MG63 (cell line): ENCODE measurements around the gene ILK. TPM values are rescaled to one million over a fixed set of nuclear protein-coding genes. Genes with fewer than 3 reads are reported as not detected.

Experiments used
- DNase-seq: peaks from one replicate; pipeline ENCODE4 v3.0.0-alpha.2; 2020
- H3K27me3 ChIP-seq: fragments of 250-450 bp; sonication (Bioruptor Pico); 2 replicates; pipeline ENCODE4 v1.5.1; 2020; ENCODE audit warnings: mild to moderate bottlenecking, moderate library complexity
- H3K36me3 ChIP-seq: fragments of 250-450 bp; sonication (Bioruptor Pico); 2 replicates; pipeline ENCODE4 v1.5.1; 2020; ENCODE audit warnings: mild to moderate bottlenecking, moderate library complexity
- H3K4me3 ChIP-seq: fragments of 250-450 bp; sonication (Bioruptor Pico); 2 replicates; pipeline ENCODE4 v1.5.1; 2020; ENCODE audit warnings: mild to moderate bottlenecking, moderate library complexity
- H3K9me3 ChIP-seq: fragments of 250-450 bp; sonication (Bioruptor Pico); 2 replicates; pipeline ENCODE4 v1.5.1; 2020; ENCODE audit warnings: mild to moderate bottlenecking, moderate library complexity
- total RNA-seq: library from RNA; depleted of rRNA; stranded (reverse); fragments of >200 nt; shearing (Covaris generic); gene quantifications from 2 replicates; pipeline ENCODE4 v1.2.3, GENCODE V29; 2014; ENCODE audit warnings: low replicate concordance; rRNA removed

ILK gene
- total RNA-seq, 1 experiment from 2014 or later, result 136 TPM

DNA sequence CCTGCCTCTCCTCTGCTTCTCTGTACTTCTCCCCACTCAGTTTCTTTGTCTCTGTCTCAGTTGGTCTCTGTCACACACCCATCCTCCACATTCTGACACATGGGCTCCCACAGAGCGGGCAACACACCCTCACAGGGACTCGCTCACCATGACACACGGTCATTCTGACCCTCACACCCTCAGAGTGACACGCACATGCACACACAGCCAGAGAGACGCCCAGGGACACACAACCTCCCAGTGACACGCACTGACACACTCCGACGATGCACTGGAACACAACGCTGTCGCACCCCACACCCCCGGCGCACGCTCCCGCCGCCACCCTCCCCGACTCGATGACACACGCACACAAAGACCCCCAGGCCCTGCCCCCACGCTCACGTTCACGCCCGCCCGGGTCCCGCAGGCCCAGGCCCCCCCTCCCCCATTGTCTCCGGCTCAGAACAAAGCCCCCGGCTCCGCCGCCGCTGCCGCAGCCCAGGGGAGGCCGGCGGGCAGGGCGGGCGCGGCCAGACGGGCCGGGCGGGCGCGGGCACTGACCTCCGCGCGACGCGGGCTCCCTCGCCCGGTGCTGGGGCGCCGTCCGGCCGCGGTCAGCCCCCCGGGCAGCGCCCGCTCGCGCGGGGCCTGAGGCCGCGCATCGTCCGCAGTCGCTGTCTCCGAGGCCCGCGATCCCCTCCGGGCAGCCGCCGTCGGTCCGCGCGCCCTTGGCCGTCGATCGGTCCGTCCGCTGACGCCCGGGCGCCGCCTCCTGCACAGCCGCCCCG lies 51.6 kb downstream of the ILK start:
- Histone ChIP-seq H3K4me3 (peak overlapping the region; percentile 38), H3K36me3 (no peaks in the 10 kb centered on the region), H3K27me3 (no peaks in the 10 kb centered on the region), H3K9me3 (no peaks in the 10 kb centered on the region)
- DNase-seq, result peak; percentile 32

DNA sequence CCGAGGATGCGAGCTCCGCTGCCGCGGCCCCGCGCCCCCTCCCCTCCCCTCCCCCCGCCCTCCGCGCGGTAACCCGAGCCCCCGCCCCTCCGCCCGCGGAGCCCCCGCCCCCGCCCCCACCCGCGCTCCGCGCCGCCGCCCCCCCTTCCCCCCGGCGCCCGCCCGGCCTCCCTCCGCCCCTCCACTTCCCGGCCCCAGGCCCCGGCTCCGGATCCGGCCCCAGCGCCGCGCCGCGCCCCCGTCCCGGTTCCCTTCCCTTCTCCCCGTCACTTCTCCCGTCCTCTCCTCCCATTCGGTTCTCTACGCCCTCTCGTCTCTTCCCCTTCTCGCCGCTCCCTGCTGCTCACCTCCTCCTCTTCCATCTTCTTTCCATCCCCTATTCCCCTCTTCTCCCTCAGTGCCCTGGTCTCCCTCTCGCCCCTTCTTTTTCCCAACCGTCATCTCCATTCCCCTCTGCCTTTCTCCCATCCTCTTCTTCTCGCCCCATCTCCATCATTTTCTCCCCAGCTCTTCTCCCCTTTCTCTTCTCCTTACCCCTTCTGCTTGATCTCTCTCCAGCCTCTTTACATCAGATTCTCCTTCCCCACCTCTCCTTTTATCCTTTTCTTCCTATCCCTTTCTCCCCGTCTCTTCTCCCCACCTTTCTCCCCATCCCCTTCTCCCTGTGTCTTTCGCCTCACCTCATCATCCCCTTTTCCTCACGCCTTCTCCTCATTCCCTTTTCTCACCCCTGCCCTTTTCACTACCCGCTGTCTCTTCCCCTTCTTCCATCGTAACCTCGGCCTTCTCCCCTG lies 52.4 kb downstream of the ILK start, which contains the start of gene DCHS1:
Gene DCHS1, minus strand, starts transcription at position 20 of the 794 bp plus-strand sequence. CDS start 14,196 bp downstream, outside the sequence.
- Histone ChIP-seq H3K36me3 (no peaks in the 10 kb centered on the region), H3K27me3 (no peaks in the 10 kb centered on the region), H3K4me3 (peak within 1 kb of the TSS; percentile 46), H3K9me3 (no peaks in the 10 kb centered on the region)
- peak; percentile 40 for DNase-seq

DNA sequence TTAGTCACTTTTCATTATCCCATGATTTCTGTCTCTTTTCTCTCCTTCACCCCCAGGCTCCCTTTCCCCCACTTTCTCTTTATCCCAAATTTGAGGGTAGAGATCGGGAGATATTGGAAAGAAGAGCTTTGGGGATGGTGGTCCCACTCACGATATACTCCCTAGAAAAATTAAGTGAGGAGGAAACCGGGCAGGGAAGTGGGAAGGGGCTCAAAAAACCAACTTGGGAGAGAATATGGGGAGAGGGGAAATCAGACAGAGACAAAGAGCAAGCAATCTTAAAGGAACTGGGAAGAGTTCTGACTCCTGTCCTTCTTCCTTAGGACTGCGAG lies 53.0 kb downstream of the ILK start:
- Histone ChIP-seq H3K36me3 (no peaks in the 10 kb centered on the region), H3K4me3 (no peak overlapping the region), H3K9me3 (no peaks in the 10 kb centered on the region), H3K27me3 (no peaks in the 10 kb centered on the region)
- no peak for DNase-seq

DNA sequence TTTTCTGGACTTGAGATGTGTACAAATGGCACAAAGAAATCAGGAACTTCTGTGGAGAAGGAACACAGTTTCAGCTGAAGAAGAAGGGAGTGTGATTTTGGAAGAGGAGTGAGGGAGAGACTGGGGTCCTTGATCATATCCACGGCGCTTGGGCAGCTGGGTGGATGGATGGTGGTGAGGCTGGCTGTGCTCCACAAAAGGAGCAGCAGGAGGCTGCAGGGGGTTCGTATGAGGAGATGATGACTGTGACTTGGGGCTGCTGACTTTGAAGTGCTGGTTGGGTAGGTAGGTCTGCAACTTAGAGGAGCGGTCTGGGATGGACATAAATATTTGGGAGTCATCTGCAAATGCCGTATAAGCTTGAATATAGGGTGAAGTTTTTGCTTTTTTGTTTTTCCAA lies 53.4 kb downstream of the ILK start:
- no peak for DNase-seq
- Histone ChIP-seq H3K36me3 (no peaks in the 10 kb centered on the region), H3K4me3 (no peak overlapping the region), H3K27me3 (no peaks in the 10 kb centered on the region), H3K9me3 (no peaks in the 10 kb centered on the region)

DNA sequence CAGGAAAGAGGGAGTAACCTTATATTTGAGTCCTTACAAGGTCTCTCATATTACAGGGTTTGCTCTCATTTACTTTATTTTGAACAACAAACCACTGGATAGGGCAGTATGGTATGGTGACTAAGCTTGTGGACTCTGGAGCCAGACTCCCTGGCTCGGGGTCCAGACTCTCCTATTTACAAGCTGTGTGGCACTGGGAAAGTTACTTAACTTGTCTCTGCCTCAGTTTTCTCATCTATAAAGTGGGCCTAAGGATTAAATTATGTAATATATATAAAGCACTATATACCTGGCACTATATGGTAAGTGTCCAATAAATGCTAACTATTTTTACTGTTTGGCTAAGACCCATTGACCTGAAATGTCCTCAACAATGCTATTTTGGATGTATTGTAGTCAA lies 53.8 kb downstream of the ILK start:
- DNase-seq, result peak; percentile 39
- no peak overlapping the region for H3K4me3 ChIP-seq
- H3K27me3 ChIP-seq, result no peaks in the 10 kb centered on the region

DNA sequence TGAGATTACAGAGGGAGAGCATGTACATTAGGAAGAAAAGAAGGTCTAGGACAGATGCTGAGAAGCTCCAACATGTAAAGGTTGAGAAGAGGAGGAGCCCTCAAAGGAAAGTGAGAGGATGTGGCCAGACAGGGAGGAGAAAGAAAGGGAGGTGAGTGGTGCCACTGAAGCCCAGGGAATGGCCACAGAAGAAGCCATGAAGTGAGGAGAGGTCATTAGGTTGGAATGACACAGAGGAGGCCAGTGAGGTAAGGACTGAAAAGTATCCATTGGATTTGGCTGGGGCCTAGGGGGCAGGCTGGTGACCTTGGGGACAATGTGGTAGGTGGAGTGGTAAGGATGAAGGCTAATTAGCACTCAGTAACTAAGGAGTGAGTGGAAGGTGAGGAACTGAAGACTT lies 55.1 kb downstream of the ILK start:
- DNase-seq, result no peak
- H3K27me3 ChIP-seq, result no peaks in the 10 kb centered on the region

More for the DNA sequence above, 53.8 kb downstream of the ILK start:
- no peaks in the 10 kb centered on the region for H3K36me3 ChIP-seq
- H3K9me3 ChIP-seq, result no peaks in the 10 kb centered on the region

More for the DNA sequence above, 55.1 kb downstream of the ILK start:
- no peaks in the 10 kb centered on the region for H3K9me3 ChIP-seq
- no peak overlapping the region for H3K4me3 ChIP-seq
- H3K36me3 ChIP-seq, result no peaks in the 10 kb centered on the region

Other genes with a start within 250 kb of the ILK start
- gene SMPD1, start 213.3 kb upstream of the ILK start, total RNA-seq, result 13.1 and 17.7 TPM in 2 replicates
- 7.2 and 21.1 TPM in 2 replicates for gene APBB1, start 184.7 kb upstream of the ILK start, total RNA-seq
- 0.20 TPM in 1 of 2 replicates, not detected in the other for gene HPX, start 162.8 kb upstream of the ILK start, total RNA-seq
- gene TRIM3, start 129.8 kb upstream of the ILK start, total RNA-seq, result 12.8 and 19.8 TPM in 2 replicates
- 40.8 and 53.9 TPM in 2 replicates for gene ARFIP2, start 122.4 kb upstream of the ILK start, total RNA-seq
- gene TIMM10B, start 122.3 kb upstream of the ILK start, total RNA-seq, result 28.5 and 34.4 TPM in 2 replicates
- 5.1 and 9.1 TPM in 2 replicates for gene DNHD1, start 106.5 kb upstream of the ILK start, total RNA-seq
- gene RRP8, start 158 bp upstream of the ILK start, total RNA-seq, result 21.1 and 32.9 TPM in 2 replicates
- gene TAF10, start 8.4 kb downstream of the ILK start, total RNA-seq, result 59.5 and 111 TPM in 2 replicates
- gene TPP1, start 15.6 kb downstream of the ILK start, total RNA-seq, result 2.5 and 15.2 TPM in 2 replicates
- gene DCHS1, start 52.0 kb downstream of the ILK start, total RNA-seq, result 4.3 and 5.4 TPM in 2 replicates
- gene MRPL17, start 79.6 kb downstream of the ILK start, total RNA-seq, result 77.2 and 1,705 TPM in 2 replicates
- 0.33 TPM in 1 of 2 replicates, not detected in the other for gene OR2AG2, start 168.2 kb downstream of the ILK start, total RNA-seq
- not detected in 2 replicates for gene OR2AG1, start 179.2 kb downstream of the ILK start, total RNA-seq
- gene OR6A2, start 195.9 kb downstream of the ILK start, total RNA-seq, result not detected in 2 replicates
- not detected in 2 replicates for gene OR10A5, start 241.9 kb downstream of the ILK start, total RNA-seq